Measurements from ENCODE around the gene NRXN3. TPM values are rescaled to one million over a fixed set of nuclear protein-coding genes. Genes with fewer than 3 reads are reported as not detected.
A peak's percentile ranks its signal among the peaks of the same experiment; 100 is the strongest.

Gene NRXN3
- total and polyA plus RNA-seq, 2 donors (not counting 1 experiment from before 2014, with no cell fraction given), result 0.83 to 34.6 TPM

DNA sequence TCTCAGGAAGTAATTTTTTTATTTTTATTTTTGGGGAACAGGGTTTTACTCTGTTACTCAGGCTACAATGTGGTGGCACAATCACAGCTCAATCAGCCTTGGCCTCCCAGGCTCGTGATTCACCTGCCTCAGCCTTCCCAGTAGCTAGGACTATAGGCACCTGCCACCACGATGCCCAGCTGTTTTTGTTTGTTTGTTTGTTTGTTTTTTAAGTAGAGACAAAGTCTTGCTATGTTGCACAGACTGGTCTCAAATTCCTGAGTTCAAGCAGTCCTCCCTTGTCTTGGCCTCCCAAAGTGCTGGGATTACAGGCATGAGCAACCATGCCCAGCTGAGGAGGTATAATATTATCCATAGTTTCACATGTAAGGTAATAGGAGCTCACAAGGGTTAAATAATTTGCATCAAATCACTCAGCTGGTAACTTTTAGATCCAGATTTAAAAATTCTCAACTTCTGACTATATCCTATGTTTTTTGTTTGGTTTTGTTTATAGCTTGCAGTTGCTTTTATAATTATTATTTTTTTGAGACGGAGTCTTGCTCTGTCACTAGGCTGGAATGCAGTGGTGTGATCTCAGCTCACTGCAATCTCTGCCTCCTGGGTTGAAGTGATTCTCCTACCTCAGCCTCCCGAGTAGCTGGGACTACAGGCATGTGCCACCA lies 1411.9 kb downstream of the NRXN3 start:
- no peak overlapping the region for H3K9ac ChIP-seq (ENCODE audit: insufficient read depth, low read length)
- H3K36me3 ChIP-seq (ENCODE audit: control insufficient read depth, insufficient read depth, low read length), result no peaks in the 10 kb centered on the region
- H3K4me2 ChIP-seq (ENCODE audit: extremely low read depth, insufficient read depth, low read length), result peak overlapping the region; percentile 27
- H3K9me3 ChIP-seq (ENCODE audit: control insufficient read depth, insufficient read depth, low read depth, low read length), result no peaks in the 10 kb centered on the region
- no peak overlapping the region for H3K4me3 ChIP-seq (replicated peaks in 1 of 4; ENCODE audit: control extremely low read depth in 1 of 4, insufficient read depth in 1 of 4, low read depth in 3 of 4, low read length in 4 of 4)
- peak overlapping the region; percentile 51 for H3K27ac ChIP-seq (ENCODE audit: insufficient read depth, low read length)
- TF ChIP-seq EZH2 (IDR thresholded peaks at IDR 0.05; ENCODE audit: low read length, missing control alignments) (no peak), CTCF (conservative IDR thresholded peaks at IDR 0.05 in 1 of 2, IDR thresholded peaks at IDR 0.05 in 1 of 2; ENCODE audit: low read depth in 1 of 2, low read length in 2 of 2) (no peak)
- peaks cover 14% of the 10 kb centered on the region for H3K4me1 ChIP-seq (ENCODE audit: control insufficient read depth, extremely low read depth, insufficient read depth, low read length)
- no peaks in the 10 kb centered on the region for H3K27me3 ChIP-seq (ENCODE audit: control insufficient read depth, insufficient read depth, low read length)
- no peak overlapping the region for H2AFZ ChIP-seq (ENCODE audit: low read length)
- DNase-seq (ENCODE audit: low read depth in 2 of 2), result peak; percentile 32 to 59
- H3K79me2 ChIP-seq (ENCODE audit: control insufficient read depth, insufficient read depth, low read length), result no peaks in the 10 kb centered on the region
- H4K20me1 ChIP-seq (ENCODE audit: control insufficient read depth, extremely low read depth, insufficient read depth, low read length), result no peaks in the 10 kb centered on the region

- Histone ChIP-seq H3K36me3 (ENCODE audit: control insufficient read depth, insufficient read depth, low read length) (no peaks in the 10 kb centered on the region), H3K27ac (ENCODE audit: insufficient read depth, low read length) (peak overlapping the region; percentile 55), H2AFZ (ENCODE audit: low read length) (no peak overlapping the region), H3K9ac (ENCODE audit: insufficient read depth, low read length) (no peak overlapping the region), H3K27me3 (ENCODE audit: control insufficient read depth, insufficient read depth, low read length) (no peaks in the 10 kb centered on the region), H4K20me1 (ENCODE audit: control insufficient read depth, extremely low read depth, insufficient read depth, low read length) (no peaks in the 10 kb centered on the region), H3K9me3 (ENCODE audit: control insufficient read depth, insufficient read depth, low read depth, low read length) (no peaks in the 10 kb centered on the region), H3K4me3 (replicated peaks in 1 of 4; ENCODE audit: control extremely low read depth in 1 of 4, insufficient read depth in 1 of 4, low read depth in 3 of 4, low read length in 4 of 4) (no peak overlapping the region), H3K4me1 (ENCODE audit: control insufficient read depth, extremely low read depth, insufficient read depth, low read length) (peaks cover 14% of the 10 kb centered on the region), H3K4me2 (ENCODE audit: extremely low read depth, insufficient read depth, low read length) (no peak overlapping the region), H3K79me2 (ENCODE audit: control insufficient read depth, insufficient read depth, low read length) (no peaks in the 10 kb centered on the region)
- TF ChIP-seq CTCF (conservative IDR thresholded peaks at IDR 0.05 in 1 of 2, IDR thresholded peaks at IDR 0.05 in 1 of 2; ENCODE audit: low read depth in 1 of 2, low read length in 2 of 2), result no peak
- TF ChIP-seq EZH2 (IDR thresholded peaks at IDR 0.05; ENCODE audit: low read length, missing control alignments), result no peak
- DNase-seq (ENCODE audit: low read depth in 2 of 2), result peak; percentile 78 to 87
These were observed 1413.7 kb downstream of the NRXN3 start for GRCh38 chr14:79583738-79584408.

- Histone ChIP-seq H3K4me1 (ENCODE audit: control insufficient read depth, extremely low read depth, insufficient read depth, low read length) (peaks cover 14% of the 10 kb centered on the region), H3K27ac (ENCODE audit: insufficient read depth, low read length) (peak overlapping the region; percentile 73)
These were observed 1414.5 kb downstream of the NRXN3 start for GRCh38 chr14:79584679-79585078.

More at GRCh38 chr14:79584679-79585078, 1414.5 kb downstream of the NRXN3 start:
- Histone ChIP-seq H2AFZ (ENCODE audit: low read length) (no peak overlapping the region), H4K20me1 (ENCODE audit: control insufficient read depth, extremely low read depth, insufficient read depth, low read length) (no peaks in the 10 kb centered on the region), H3K4me3 (replicated peaks in 1 of 4; ENCODE audit: control extremely low read depth in 1 of 4, insufficient read depth in 1 of 4, low read depth in 3 of 4, low read length in 4 of 4) (no peak overlapping the region), H3K36me3 (ENCODE audit: control insufficient read depth, insufficient read depth, low read length) (no peaks in the 10 kb centered on the region), H3K79me2 (ENCODE audit: control insufficient read depth, insufficient read depth, low read length) (no peaks in the 10 kb centered on the region), H3K27me3 (ENCODE audit: control insufficient read depth, insufficient read depth, low read length) (no peaks in the 10 kb centered on the region), H3K9ac (ENCODE audit: insufficient read depth, low read length) (no peak overlapping the region), H3K4me2 (ENCODE audit: extremely low read depth, insufficient read depth, low read length) (no peak overlapping the region), H3K9me3 (ENCODE audit: control insufficient read depth, insufficient read depth, low read depth, low read length) (no peaks in the 10 kb centered on the region)
- TF ChIP-seq CTCF (conservative IDR thresholded peaks at IDR 0.05 in 1 of 2, IDR thresholded peaks at IDR 0.05 in 1 of 2; ENCODE audit: low read depth in 1 of 2, low read length in 2 of 2), result peak; percentile 41 to 64
- no peak for TF ChIP-seq EZH2 (IDR thresholded peaks at IDR 0.05; ENCODE audit: low read length, missing control alignments)
- DNase-seq (ENCODE audit: low read depth in 2 of 2), result peak; percentile 95 to 97

Data from fibroblast of lung (primary cell).